Endothelial cell (in vitro differentiated cells): ENCODE data around the gene TECTB. TPM values are rescaled to one million over a fixed set of nuclear protein-coding genes. Genes with fewer than 3 reads are reported as not detected.

Experiments used
- DNase-seq: peaks from one replicate; pipeline ENCODE4 v3.0.0; 2021; ENCODE audit warnings: low spot score
- H3K27ac Mint-ChIP-seq: one replicate; pipeline ENCODE4 v1.8.0; 2021; ENCODE audit warnings: mixed read lengths, inconsistent platforms; ENCODE audit not compliant: unreplicated experiment
- H3K27me3 Mint-ChIP-seq: one replicate; pipeline ENCODE4 v1.8.0; 2021; ENCODE audit warnings: mild to moderate bottlenecking, moderate library complexity, mixed read lengths, inconsistent platforms; ENCODE audit not compliant: unreplicated experiment
- H3K36me3 Mint-ChIP-seq: one replicate; pipeline ENCODE4 v1.8.0; 2021; ENCODE audit warnings: mild to moderate bottlenecking, low read depth, mixed read lengths, inconsistent platforms; ENCODE audit not compliant: unreplicated experiment
- H3K4me1 Mint-ChIP-seq: one replicate; pipeline ENCODE4 v1.8.0; 2021; ENCODE audit warnings: mild to moderate bottlenecking, mixed read lengths, inconsistent platforms; ENCODE audit not compliant: unreplicated experiment
- H3K4me3 Mint-ChIP-seq: one replicate; pipeline ENCODE4 v1.8.0; 2021; ENCODE audit warnings: mild to moderate bottlenecking, mixed read lengths, inconsistent platforms; ENCODE audit not compliant: unreplicated experiment
- H3K9me3 Mint-ChIP-seq: one replicate; pipeline ENCODE4 v1.8.0; 2021; ENCODE audit warnings: mixed read lengths, inconsistent platforms; ENCODE audit not compliant: unreplicated experiment
- CTCF ChIP-seq: fragments of 200-600 bp; sonication (generic); IDR thresholded peaks from one replicate; pipeline ENCODE4 v1.5.0; 2021; ENCODE audit warnings: antibody characterized with exemption; ENCODE audit not compliant: unreplicated experiment
- total RNA-seq: library from RNA; stranded (reverse); fragmentation: NEBNext Ultra II Directional; extraction: Animal tissue kit (Norgen Biotek cat#: 25700); gene quantifications from one replicate; pipeline ENCODE4 v1.2.1, GENCODE V29; 2021; ENCODE audit not compliant: unreplicated experiment

Gene TECTB
- total RNA-seq, 1 donor from 2014 or later, result not detected

- no peak for DNase-seq
- no peaks in the 10 kb centered on the region for H3K36me3 Mint-ChIP-seq
- no peaks in the 10 kb centered on the region for H3K9me3 Mint-ChIP-seq
- H3K27ac Mint-ChIP-seq, result no peak overlapping the region
- H3K4me3 Mint-ChIP-seq, result no peak overlapping the region
- H3K27me3 Mint-ChIP-seq, result peaks cover 3% of the 10 kb centered on the region
- H3K4me1 Mint-ChIP-seq, result no peaks in the 10 kb centered on the region
- TF ChIP-seq CTCF, result no peak
These were observed 24.8 kb upstream of the TECTB start for GRCh38 chr10:112258407-112258806.

GRCh38 chr10:112259688-112260087, 23.5 kb upstream of the TECTB start:
- Mint-ChIP-seq H3K4me1 (no peaks in the 10 kb centered on the region), H3K27me3 (peaks cover 3% of the 10 kb centered on the region), H3K9me3 (no peaks in the 10 kb centered on the region), H3K4me3 (no peak overlapping the region), H3K36me3 (no peaks in the 10 kb centered on the region), H3K27ac (no peak overlapping the region)
- TF ChIP-seq CTCF, result no peak
- no peak for DNase-seq

GRCh38 chr10:112260831-112261230, 22.4 kb upstream of the TECTB start:
- H3K27me3 Mint-ChIP-seq, result peaks cover 1% of the 10 kb centered on the region
- TF ChIP-seq CTCF, result no peak
- H3K4me1 Mint-ChIP-seq, result no peaks in the 10 kb centered on the region
- DNase-seq, result no peak
- H3K27ac Mint-ChIP-seq, result no peak overlapping the region
- H3K4me3 Mint-ChIP-seq, result no peak overlapping the region
- no peaks in the 10 kb centered on the region for H3K36me3 Mint-ChIP-seq
- H3K9me3 Mint-ChIP-seq, result no peaks in the 10 kb centered on the region

- no peak for TF ChIP-seq CTCF
- H3K4me1 Mint-ChIP-seq, result no peaks in the 10 kb centered on the region
- H3K27ac Mint-ChIP-seq, result no peak overlapping the region
- no peak overlapping the region for H3K4me3 Mint-ChIP-seq
- H3K27me3 Mint-ChIP-seq, result peaks cover 1% of the 10 kb centered on the region
- no peak for DNase-seq
- no peaks in the 10 kb centered on the region for H3K36me3 Mint-ChIP-seq
- H3K9me3 Mint-ChIP-seq, result no peaks in the 10 kb centered on the region
These were observed 21.8 kb upstream of the TECTB start for GRCh38 chr10:112261281-112261822.

GRCh38 chr10:112262546-112262945, 20.7 kb upstream of the TECTB start:
- Mint-ChIP-seq H3K36me3 (no peaks in the 10 kb centered on the region), H3K4me3 (no peak overlapping the region), H3K4me1 (no peaks in the 10 kb centered on the region), H3K27me3 (no peaks in the 10 kb centered on the region), H3K27ac (no peak overlapping the region), H3K9me3 (no peaks in the 10 kb centered on the region)
- no peak for TF ChIP-seq CTCF
- DNase-seq, result no peak
